ENCODE measurements around the gene PARVA.

Gene PARVA

DNA sequence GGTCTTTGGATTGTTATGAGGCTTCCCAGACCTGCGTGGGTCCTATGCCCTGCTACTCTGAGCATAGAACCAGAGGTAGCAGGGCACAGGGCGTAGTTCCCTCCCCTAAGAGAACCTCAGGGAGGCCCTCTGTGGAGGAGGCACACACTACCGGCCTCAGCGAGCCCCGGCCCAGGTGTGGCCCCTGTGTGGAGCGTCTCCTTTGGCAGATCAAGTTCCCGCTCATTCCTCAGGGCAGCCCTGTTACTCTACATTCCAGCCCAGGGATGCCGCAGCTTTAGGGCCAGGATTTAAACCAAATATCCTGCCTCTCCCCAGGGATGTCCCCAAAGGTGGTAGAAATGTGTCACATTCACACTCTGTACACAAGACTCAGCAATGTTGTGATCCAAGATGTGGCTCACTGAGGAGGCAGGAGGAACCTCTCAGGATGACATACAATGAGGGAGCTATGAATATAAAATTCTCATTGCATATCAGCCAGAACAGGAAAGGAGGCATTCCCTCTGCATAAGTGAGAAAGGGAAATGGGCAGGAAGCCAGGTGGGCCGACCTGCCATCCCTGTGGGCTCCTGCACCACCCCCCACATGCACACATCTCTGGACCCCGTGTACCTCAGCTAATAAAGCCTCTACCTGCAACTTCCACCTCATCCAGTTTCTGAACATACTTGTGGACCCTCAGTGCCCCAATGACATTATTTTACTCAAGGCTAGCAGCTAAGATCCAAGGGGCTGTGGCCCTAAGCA is 165.0 kb downstream of the PARVA start:
- H3K27ac ChIP-seq (ENCODE audit: insufficient read depth, low read length, poor library complexity, severe bottlenecking), result no peak overlapping the region
- no peaks in the 10 kb centered on the region for H3K4me1 ChIP-seq (ENCODE audit: control insufficient read depth, insufficient read depth, low read length, poor library complexity, severe bottlenecking)
- H3K36me3 ChIP-seq (ENCODE audit: control insufficient read depth, insufficient read depth, low read length), result no peaks in the 10 kb centered on the region
- no peak overlapping the region for H3K4me3 ChIP-seq (ENCODE audit: insufficient read depth, low read depth, low read length, poor library complexity, severe bottlenecking)
- no peak for DNase-seq
- no peaks in the 10 kb centered on the region for H3K9me3 ChIP-seq (ENCODE audit: control insufficient read depth, low read length)
- peaks cover 3% of the 10 kb centered on the region for H3K27me3 ChIP-seq (replicated peaks; ENCODE audit: control insufficient read depth, insufficient read depth, low read length, poor library complexity, severe bottlenecking)

DNA sequence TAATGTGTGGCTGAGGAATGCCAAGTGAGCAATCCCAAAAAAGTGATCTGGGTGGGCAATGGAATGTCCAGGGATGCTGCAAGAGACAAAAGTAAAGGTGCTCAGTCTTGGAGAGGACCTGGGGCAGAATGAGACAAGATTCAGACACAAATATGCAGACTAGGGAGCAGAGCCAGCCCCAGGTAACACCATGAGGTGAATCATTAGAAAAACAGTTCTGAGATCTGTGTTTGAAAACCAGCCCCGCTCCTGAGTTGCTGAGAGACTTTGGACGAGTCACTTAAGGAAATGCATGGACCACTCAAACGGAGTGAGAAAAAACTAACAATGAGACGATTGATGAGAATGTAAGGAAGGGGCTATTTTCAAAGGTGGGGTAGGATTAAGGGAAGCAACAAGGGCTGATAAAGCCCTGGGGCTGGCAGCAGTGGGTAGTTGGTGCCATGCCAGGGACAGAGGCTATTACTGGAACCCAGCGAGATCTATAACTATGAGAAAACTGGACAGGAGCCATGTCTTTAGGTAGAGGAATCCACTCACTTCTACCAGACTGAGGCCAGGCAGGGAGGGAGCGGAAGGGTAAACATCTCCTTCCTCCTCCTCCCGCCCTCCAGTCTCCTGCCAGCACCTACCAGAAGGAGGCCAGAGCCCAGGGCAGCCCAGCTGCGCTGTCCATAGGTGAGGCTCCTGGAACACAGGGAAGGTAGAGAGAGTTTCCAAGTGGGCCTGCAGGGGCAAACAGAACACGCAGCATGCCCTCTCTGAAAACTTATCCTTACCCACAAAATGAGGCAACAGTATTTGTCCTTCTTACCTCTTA is 166.4 kb downstream of the PARVA start:
- H3K36me3 ChIP-seq (ENCODE audit: control insufficient read depth, insufficient read depth, low read length), result no peaks in the 10 kb centered on the region
- H3K27ac ChIP-seq (ENCODE audit: insufficient read depth, low read length, poor library complexity, severe bottlenecking), result no peak overlapping the region
- H3K4me1 ChIP-seq (ENCODE audit: control insufficient read depth, insufficient read depth, low read length, poor library complexity, severe bottlenecking), result no peaks in the 10 kb centered on the region
- no peaks in the 10 kb centered on the region for H3K9me3 ChIP-seq (ENCODE audit: control insufficient read depth, low read length)
- H3K27me3 ChIP-seq (replicated peaks; ENCODE audit: control insufficient read depth, insufficient read depth, low read length, poor library complexity, severe bottlenecking), result peaks cover 3% of the 10 kb centered on the region
- no peak overlapping the region for H3K4me3 ChIP-seq (ENCODE audit: insufficient read depth, low read depth, low read length, poor library complexity, severe bottlenecking)
- no peak for DNase-seq

DNA sequence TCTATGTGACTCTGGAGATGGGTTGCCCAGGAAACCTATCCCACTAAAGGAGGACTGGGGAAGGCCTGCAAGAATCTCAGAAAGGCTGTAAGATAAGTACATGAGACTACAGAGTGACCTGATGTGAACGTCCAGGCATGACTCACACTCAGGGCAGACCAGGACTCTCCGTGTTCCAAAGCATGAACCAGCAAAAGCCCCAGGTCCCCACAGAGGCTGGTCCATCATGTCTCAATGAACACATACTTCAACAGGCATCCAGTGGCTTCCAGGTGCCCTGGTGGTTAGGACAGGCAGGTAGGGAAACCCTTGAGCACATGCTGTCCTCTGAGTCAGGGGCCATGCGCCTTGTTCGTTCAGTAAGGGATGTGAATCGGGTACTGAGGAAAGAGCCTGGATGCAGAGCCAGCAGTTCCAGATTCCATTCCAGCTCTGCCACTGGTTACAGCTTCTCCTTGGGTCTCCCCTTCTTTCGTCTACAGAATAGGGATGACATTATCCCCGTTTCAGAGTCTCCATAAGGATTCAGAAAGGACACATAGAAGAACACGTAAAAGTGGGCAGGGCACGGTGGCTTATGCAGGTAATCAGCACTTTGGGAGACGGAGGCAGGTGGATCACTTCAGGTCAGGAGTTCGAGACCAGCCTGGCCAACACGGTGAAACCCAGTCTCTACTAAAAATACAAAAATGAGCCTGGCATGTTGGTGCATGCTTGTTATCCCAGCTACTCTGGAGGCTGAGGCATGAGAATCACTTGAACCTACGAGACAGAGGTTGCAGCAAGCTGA is 167.8 kb downstream of the PARVA start:
- H3K27me3 ChIP-seq (replicated peaks; ENCODE audit: control insufficient read depth, insufficient read depth, low read length, poor library complexity, severe bottlenecking), result peaks cover 3% of the 10 kb centered on the region
- DNase-seq, result no peak
- no peak overlapping the region for H3K4me3 ChIP-seq (ENCODE audit: insufficient read depth, low read depth, low read length, poor library complexity, severe bottlenecking)
- H3K4me1 ChIP-seq (ENCODE audit: control insufficient read depth, insufficient read depth, low read length, poor library complexity, severe bottlenecking), result no peaks in the 10 kb centered on the region
- no peaks in the 10 kb centered on the region for H3K36me3 ChIP-seq (ENCODE audit: control insufficient read depth, insufficient read depth, low read length)
- no peak overlapping the region for H3K27ac ChIP-seq (ENCODE audit: insufficient read depth, low read length, poor library complexity, severe bottlenecking)
- no peaks in the 10 kb centered on the region for H3K9me3 ChIP-seq (ENCODE audit: control insufficient read depth, low read length)

DNA sequence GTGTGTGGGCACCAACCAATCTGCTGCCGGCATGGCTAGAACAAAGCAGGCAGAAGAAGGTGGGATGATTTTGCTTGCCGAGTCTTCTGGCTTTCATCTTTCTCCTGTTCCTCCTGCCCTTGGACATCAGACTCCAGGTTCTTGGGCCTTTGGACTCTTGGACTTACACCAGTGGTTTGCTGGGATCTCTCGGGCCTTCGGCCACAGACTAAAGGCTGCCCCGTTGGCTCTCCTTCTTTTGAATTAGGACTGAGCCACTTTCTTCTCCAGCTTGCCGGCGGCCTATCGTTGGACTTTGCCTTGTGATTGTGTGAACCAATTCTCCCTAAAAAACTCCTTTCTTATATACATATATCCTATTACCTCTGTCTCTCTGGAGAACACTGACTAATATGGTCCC is 168.8 kb downstream of the PARVA start:
- no peaks in the 10 kb centered on the region for H3K9me3 ChIP-seq (ENCODE audit: control insufficient read depth, low read length)
- no peak overlapping the region for H3K4me3 ChIP-seq (ENCODE audit: insufficient read depth, low read depth, low read length, poor library complexity, severe bottlenecking)
- no peaks in the 10 kb centered on the region for H3K36me3 ChIP-seq (ENCODE audit: control insufficient read depth, insufficient read depth, low read length)

DNA sequence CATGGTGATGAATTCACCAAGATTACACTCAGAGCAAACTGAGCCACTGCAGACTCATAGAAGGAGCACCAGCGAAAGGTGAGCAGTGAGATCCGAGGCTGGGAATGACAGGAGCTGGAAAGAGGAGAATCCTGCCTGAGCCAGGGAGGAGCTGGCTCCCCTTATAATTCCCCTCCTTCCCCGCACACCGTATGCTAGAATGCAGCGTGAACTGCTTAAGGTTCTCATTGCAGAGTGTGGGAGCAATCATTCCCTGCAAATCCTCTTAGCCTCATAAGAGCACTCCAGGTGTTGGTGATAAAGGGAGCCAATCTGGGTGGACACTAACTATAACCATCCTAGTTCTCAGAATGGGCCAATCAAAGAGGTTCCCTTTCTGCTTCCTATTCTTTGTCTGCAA is 169.3 kb downstream of the PARVA start:
- Histone ChIP-seq H3K36me3 (ENCODE audit: control insufficient read depth, insufficient read depth, low read length) (no peaks in the 10 kb centered on the region), H3K27ac (ENCODE audit: insufficient read depth, low read length, poor library complexity, severe bottlenecking) (no peak overlapping the region), H3K4me1 (ENCODE audit: control insufficient read depth, insufficient read depth, low read length, poor library complexity, severe bottlenecking) (no peaks in the 10 kb centered on the region), H3K4me3 (ENCODE audit: insufficient read depth, low read depth, low read length, poor library complexity, severe bottlenecking) (no peak overlapping the region), H3K9me3 (ENCODE audit: control insufficient read depth, low read length) (no peaks in the 10 kb centered on the region), H3K27me3 (replicated peaks; ENCODE audit: control insufficient read depth, insufficient read depth, low read length, poor library complexity, severe bottlenecking) (peaks cover 3% of the 10 kb centered on the region)
- no peak for DNase-seq

More for the DNA sequence above, 168.8 kb downstream of the PARVA start:
- Histone ChIP-seq H3K4me1 (ENCODE audit: control insufficient read depth, insufficient read depth, low read length, poor library complexity, severe bottlenecking) (no peaks in the 10 kb centered on the region), H3K27ac (ENCODE audit: insufficient read depth, low read length, poor library complexity, severe bottlenecking) (no peak overlapping the region), H3K27me3 (replicated peaks; ENCODE audit: control insufficient read depth, insufficient read depth, low read length, poor library complexity, severe bottlenecking) (peaks cover 3% of the 10 kb centered on the region)
- no peak for DNase-seq

DNA sequence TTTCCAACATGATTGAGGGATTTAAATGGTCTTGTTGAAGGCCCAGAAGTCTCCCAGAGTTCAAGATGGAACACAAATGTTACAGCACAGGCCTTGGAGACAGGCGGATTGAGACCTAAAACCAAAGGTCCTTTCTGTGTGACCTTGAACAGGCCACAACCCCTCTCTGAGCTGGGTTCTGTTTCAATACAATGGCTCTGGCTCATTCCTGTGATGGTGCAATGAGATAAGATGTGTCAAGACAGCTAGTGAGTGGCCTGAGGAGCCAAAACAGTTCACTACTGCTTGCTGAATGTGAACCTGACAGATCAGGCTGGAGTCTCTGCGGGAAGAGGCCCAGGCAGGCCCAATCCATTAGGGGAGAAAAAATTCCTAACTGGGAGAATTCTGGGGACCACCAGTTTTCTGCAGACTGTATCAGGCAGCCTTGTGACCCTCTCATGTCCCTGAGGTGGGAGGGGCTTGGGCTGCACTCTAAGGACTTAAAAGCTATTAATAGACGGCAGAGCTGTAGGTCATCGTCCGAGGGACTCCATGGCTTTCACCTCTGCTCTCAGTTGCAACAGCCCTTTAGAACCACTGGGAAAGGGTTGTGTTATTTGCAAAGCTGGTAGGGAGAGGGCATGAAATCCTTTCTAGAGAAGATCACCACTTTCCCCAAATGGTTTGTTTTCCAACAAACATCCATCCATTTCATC is 170.7 kb downstream of the PARVA start:
- H3K4me1 ChIP-seq (ENCODE audit: control insufficient read depth, insufficient read depth, low read length, poor library complexity, severe bottlenecking), result no peaks in the 10 kb centered on the region
- peaks cover 2% of the 10 kb centered on the region for H3K27me3 ChIP-seq (replicated peaks; ENCODE audit: control insufficient read depth, insufficient read depth, low read length, poor library complexity, severe bottlenecking)
- H3K4me3 ChIP-seq (ENCODE audit: insufficient read depth, low read depth, low read length, poor library complexity, severe bottlenecking), result no peak overlapping the region
- no peak for DNase-seq
- no peak overlapping the region for H3K27ac ChIP-seq (ENCODE audit: insufficient read depth, low read length, poor library complexity, severe bottlenecking)
- H3K9me3 ChIP-seq (ENCODE audit: control insufficient read depth, low read length), result no peaks in the 10 kb centered on the region
- no peaks in the 10 kb centered on the region for H3K36me3 ChIP-seq (ENCODE audit: control insufficient read depth, insufficient read depth, low read length)

DNA sequence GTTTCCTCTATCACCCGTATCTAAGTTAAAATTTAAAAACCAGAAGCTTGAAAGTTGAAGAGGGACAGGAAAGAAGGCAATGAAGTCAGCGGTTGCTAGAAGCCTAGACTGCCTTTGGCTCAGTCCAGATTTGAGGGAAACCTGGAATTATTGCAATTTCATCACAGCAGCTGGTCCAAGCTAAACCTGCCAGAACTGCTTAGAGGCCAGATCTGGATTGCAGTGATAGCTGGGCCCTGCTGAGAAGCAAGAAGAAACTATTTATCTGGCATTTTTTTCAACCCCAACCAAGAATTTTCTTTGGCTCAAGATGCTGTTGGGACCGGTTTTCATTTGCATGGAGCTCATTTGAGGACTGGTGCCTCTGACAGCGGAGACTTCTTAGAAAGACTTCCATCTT is 175.3 kb downstream of the PARVA start:
- Histone ChIP-seq H3K4me1 (ENCODE audit: control insufficient read depth, insufficient read depth, low read length, poor library complexity, severe bottlenecking) (no peaks in the 10 kb centered on the region), H3K9me3 (ENCODE audit: control insufficient read depth, low read length) (no peaks in the 10 kb centered on the region), H3K4me3 (ENCODE audit: insufficient read depth, low read depth, low read length, poor library complexity, severe bottlenecking) (no peak overlapping the region), H3K27ac (ENCODE audit: insufficient read depth, low read length, poor library complexity, severe bottlenecking) (no peak overlapping the region), H3K36me3 (ENCODE audit: control insufficient read depth, insufficient read depth, low read length) (no peaks in the 10 kb centered on the region), H3K27me3 (replicated peaks; ENCODE audit: control insufficient read depth, insufficient read depth, low read length, poor library complexity, severe bottlenecking) (no peaks in the 10 kb centered on the region)
- no peak for DNase-seq

DNA sequence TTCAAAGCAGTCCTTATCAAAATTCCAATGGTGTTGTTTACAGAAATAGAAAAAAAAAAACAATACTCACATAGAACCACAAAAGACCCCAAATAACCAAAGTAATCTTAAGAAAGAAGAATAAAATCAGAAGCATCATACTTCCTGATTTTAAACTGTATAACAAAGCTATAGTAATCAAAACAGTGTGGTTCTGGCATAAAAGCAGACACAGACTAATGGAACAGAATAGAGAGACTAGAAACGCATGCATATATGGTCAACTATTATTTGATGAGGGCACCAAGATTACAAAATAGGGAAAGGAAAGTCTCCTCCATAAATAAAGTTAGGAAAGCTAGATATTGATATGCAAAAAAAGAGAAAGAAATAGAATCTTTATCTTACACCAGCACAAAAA is 176.8 kb downstream of the PARVA start:
- no peaks in the 10 kb centered on the region for H3K4me1 ChIP-seq (ENCODE audit: control insufficient read depth, insufficient read depth, low read length, poor library complexity, severe bottlenecking)
- no peak overlapping the region for H3K4me3 ChIP-seq (ENCODE audit: insufficient read depth, low read depth, low read length, poor library complexity, severe bottlenecking)
- no peaks in the 10 kb centered on the region for H3K9me3 ChIP-seq (ENCODE audit: control insufficient read depth, low read length)
- no peaks in the 10 kb centered on the region for H3K27me3 ChIP-seq (replicated peaks; ENCODE audit: control insufficient read depth, insufficient read depth, low read length, poor library complexity, severe bottlenecking)
- DNase-seq, result no peak
- no peaks in the 10 kb centered on the region for H3K36me3 ChIP-seq (ENCODE audit: control insufficient read depth, insufficient read depth, low read length)
- H3K27ac ChIP-seq (ENCODE audit: insufficient read depth, low read length, poor library complexity, severe bottlenecking), result no peak overlapping the region

DNA sequence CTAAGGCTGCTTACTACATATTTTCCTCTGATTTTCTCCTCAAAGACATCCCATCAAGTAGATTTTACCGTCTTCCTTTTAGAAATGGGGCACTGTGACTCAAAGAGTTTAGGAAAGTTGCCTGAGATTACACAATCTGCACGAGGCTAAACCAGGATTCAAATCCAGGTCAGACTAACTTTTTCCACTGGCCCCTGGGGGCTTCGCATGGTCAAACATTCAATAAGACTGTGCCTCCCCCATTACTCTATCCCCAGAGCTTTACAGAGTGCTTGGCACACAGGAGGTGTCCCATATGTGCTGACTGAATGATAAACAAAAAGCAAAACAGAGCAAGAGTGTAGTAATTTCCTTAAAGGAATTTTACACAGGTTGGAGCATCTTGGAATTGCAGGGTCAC is 178.8 kb downstream of the PARVA start:
- no peak for DNase-seq
- no peaks in the 10 kb centered on the region for H3K9me3 ChIP-seq (ENCODE audit: control insufficient read depth, low read length)
- no peak overlapping the region for H3K4me3 ChIP-seq (ENCODE audit: insufficient read depth, low read depth, low read length, poor library complexity, severe bottlenecking)
- H3K36me3 ChIP-seq (ENCODE audit: control insufficient read depth, insufficient read depth, low read length), result no peaks in the 10 kb centered on the region
- H3K27ac ChIP-seq (ENCODE audit: insufficient read depth, low read length, poor library complexity, severe bottlenecking), result no peak overlapping the region
- H3K27me3 ChIP-seq (replicated peaks; ENCODE audit: control insufficient read depth, insufficient read depth, low read length, poor library complexity, severe bottlenecking), result no peaks in the 10 kb centered on the region
- H3K4me1 ChIP-seq (ENCODE audit: control insufficient read depth, insufficient read depth, low read length, poor library complexity, severe bottlenecking), result no peaks in the 10 kb centered on the region
